GM18951 (cell line): ENCODE results near the gene SCNN1A.
A peak's percentile ranks its signal among the peaks of the same experiment; 100 is the strongest.

Source experiments
- POLR2A ChIP-seq: IDR thresholded peaks from 4 replicates; pipeline ENCODE4 v1.6.1; 2011; ENCODE audit warnings: mild to moderate bottlenecking; ENCODE audit not compliant: insufficient read length, insufficient read depth; ENCODE audit errors: extremely low read depth
- in situ Hi-C: fragments of 300-500 bp; cut with MboI; formaldehyde crosslinking; loops from one replicate; pipeline ENCODE4 v1.12.0; 2022; ENCODE audit warnings: low sequenced_read_pairs, mixed read lengths, inconsistent platforms; ENCODE audit not compliant: unreplicated experiment

The SCNN1A gene

GRCh38 chr12:6368906-6369525 is 6.3 kb downstream of the SCNN1A start:
- no peak for TF ChIP-seq POLR2A
- in situ Hi-C loops = no loop called here

- no peak for TF ChIP-seq POLR2A
- in situ Hi-C loops = no loop called here
These were observed 7.1 kb downstream of the SCNN1A start for GRCh38 chr12:6367969-6368892.

- in situ Hi-C loops = no loop called here
- TF ChIP-seq POLR2A = no peak
These were observed 8.0 kb downstream of the SCNN1A start for GRCh38 chr12:6367065-6367968.

- TF ChIP-seq POLR2A = no peak
These were observed 11.4 kb downstream of the SCNN1A start for GRCh38 chr12:6364044-6364374.

GRCh38 chr12:6363330-6364043 is 11.9 kb downstream of the SCNN1A start:
- TF ChIP-seq POLR2A = peak; percentile 37
- in situ Hi-C loops = no loop called here

More at GRCh38 chr12:6364044-6364374, 11.4 kb downstream of the SCNN1A start:
- in situ Hi-C loops = no loop called here

GRCh38 chr12:6363010-6363329 is 12.4 kb downstream of the SCNN1A start:
- in situ Hi-C loops = no loop called here
- TF ChIP-seq POLR2A = no peak

- no peak for TF ChIP-seq POLR2A
- in situ Hi-C loops = no loop called here
These were observed 13.0 kb downstream of the SCNN1A start for GRCh38 chr12:6362403-6362802.

GRCh38 chr12:6361834-6362233 is 13.5 kb downstream of the SCNN1A start:
- in situ Hi-C loops = no loop called here
- TF ChIP-seq POLR2A = no peak

- in situ Hi-C loops = no loop called here
- no peak for TF ChIP-seq POLR2A
These were observed 14.5 kb downstream of the SCNN1A start for GRCh38 chr12:6360578-6361490.

- in situ Hi-C loops = no loop called here
- TF ChIP-seq POLR2A = no peak
These were observed 15.2 kb downstream of the SCNN1A start for GRCh38 chr12:6360080-6360571.

GRCh38 chr12:6358881-6359280 is 16.5 kb downstream of the SCNN1A start:
- no peak for TF ChIP-seq POLR2A
- in situ Hi-C loops = no loop called here
